ENCODE measurements around the gene TECTB. TPM values are rescaled to one million over a fixed set of nuclear protein-coding genes. Genes with fewer than 3 reads are reported as not detected.

The TECTB gene
- total and polyA plus RNA-seq, 9 of the 15 experiments (the other 6 are each of a cell fraction or from before 2014, with no cell fraction given): not detected

DNA sequence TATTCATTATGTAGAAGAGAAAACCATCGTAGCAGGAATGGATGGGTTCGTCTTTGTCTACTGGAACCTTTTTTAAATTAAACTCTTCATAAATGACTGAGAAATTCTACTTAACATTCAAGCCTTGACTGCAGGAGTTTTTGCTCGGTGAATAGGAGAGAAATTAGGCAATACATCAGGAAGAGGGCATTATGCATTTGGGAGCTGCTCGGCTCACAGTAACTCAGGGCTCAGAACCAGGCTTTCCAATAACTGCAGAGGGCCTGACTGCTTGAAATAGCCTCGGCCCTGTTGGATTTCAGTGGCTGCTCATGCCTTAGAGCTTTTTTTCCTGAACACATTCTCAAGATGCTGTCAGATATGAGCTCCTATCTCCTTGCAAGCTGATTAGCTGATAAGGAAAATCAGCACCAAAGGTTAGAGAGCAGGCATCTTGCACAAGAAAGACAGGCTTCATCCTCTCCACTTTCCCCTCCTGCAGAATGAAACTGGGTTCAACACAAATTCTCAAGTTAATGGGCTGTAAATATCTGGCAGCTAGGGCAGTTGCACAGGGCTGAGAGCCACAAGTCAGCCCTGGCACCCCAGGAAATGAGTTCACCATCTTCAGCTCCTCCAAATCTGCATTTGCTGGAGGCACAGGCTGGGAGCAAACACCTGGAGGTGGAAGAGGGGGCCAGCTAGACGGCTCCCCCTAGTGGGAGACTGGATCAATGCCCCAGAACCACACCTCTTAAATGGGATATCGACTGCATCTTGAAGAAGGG lies 24.3 kb downstream of the TECTB start:
- intact Hi-C loops (cut with micrococcal nuclease): no loop called here
- Histone ChIP-seq H3K9ac (ENCODE audit: insufficient read depth in 1 of 2, low read depth in 2 of 2, low read length in 2 of 2) (no peak overlapping the region), H3K9me3 (replicated peaks; ENCODE audit: control insufficient read depth, insufficient read depth, low read depth, low read length) (no peaks in the 10 kb centered on the region), H3K4me2 (ENCODE audit: insufficient read depth, low read length) (no peak overlapping the region), H3K27me3 (ENCODE audit: control insufficient read depth in 2 of 2, insufficient read depth in 2 of 2, low read length in 2 of 2) (peaks cover 2 to 7% of the 10 kb centered on the region in 2 experiments; a peak in 2 of 5 replicates), H4K20me1 (replicated peaks; ENCODE audit: control insufficient read depth, insufficient read depth, low read length) (no peaks in the 10 kb centered on the region; the same call in 1 of the 2 replicates), H3K36me3 (ENCODE audit: control insufficient read depth, insufficient read depth, low read length) (no peaks in the 10 kb centered on the region), H3K27ac (ENCODE audit: extremely low read depth, low read depth, low read length) (no peak overlapping the region), H3K79me2 (ENCODE audit: control insufficient read depth, insufficient read depth, low read length) (no peaks in the 10 kb centered on the region), H2AFZ (ENCODE audit: low read depth, low read length) (no peak overlapping the region), H3K9me1 (ENCODE audit: control insufficient read depth, insufficient read depth, low read length) (no peaks in the 10 kb centered on the region), H3K4me3 (no peak overlapping the region), H3K4me1 (replicated peaks in 1 of 2; ENCODE audit: control insufficient read depth in 2 of 2, insufficient read depth in 2 of 2, low read length in 2 of 2) (no peaks in the 10 kb centered on the region; a peak in 1 of 5 replicates)
- CTCF ChIA-PET (ENCODE audit: low intra/inter-chr PET ratio): no interaction called here
- no TSS peak for BruUV-seq (replicated peaks)
- WGBS (ENCODE audit: insufficient coverage, low coverage, missing lambda C conversion rate): 1% methylated on average over 7 of the region's 7 CpGs
- ATAC-seq (peak; percentile 89), DNase-seq (ENCODE audit: extremely low read depth in 1 of 4, low spot score in 3 of 4) (peak; percentile 55 to 64 (median 60)), FAIRE-seq (no peak)
- in situ Hi-C loops (cut with MboI): no loop called here
- POLR2A ChIA-PET: interaction anchor here (0.5 to 0.6 kb wide), 3 partner anchors 8 to 19 kb away, joined by 3 to 4 read pairs (median 3); no protein-coding TSS in a partner anchor
- TF ChIP-seq, protein P1, sequence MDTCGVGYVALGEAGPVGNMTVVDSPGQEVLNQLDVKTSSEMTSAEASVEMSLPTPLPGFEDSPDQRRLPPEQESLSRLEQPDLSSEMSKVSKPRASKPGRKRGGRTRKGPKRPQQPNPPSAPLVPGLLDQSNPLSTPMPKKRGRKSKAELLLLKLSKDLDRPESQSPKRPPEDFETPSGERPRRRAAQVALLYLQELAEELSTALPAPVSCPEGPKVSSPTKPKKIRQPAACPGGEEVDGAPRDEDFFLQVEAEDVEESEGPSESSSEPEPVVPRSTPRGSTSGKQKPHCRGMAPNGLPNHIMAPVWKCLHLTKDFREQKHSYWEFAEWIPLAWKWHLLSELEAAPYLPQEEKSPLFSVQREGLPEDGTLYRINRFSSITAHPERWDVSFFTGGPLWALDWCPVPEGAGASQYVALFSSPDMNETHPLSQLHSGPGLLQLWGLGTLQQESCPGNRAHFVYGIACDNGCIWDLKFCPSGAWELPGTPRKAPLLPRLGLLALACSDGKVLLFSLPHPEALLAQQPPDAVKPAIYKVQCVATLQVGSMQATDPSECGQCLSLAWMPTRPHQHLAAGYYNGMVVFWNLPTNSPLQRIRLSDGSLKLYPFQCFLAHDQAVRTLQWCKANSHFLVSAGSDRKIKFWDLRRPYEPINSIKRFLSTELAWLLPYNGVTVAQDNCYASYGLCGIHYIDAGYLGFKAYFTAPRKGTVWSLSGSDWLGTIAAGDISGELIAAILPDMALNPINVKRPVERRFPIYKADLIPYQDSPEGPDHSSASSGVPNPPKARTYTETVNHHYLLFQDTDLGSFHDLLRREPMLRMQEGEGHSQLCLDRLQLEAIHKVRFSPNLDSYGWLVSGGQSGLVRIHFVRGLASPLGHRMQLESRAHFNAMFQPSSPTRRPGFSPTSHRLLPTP (IDR thresholded peaks at IDR 0.05; ENCODE audit: borderline replicate concordance, extremely low read depth, insufficient read length): no peak
- TF ChIP-seq, protein P2, sequence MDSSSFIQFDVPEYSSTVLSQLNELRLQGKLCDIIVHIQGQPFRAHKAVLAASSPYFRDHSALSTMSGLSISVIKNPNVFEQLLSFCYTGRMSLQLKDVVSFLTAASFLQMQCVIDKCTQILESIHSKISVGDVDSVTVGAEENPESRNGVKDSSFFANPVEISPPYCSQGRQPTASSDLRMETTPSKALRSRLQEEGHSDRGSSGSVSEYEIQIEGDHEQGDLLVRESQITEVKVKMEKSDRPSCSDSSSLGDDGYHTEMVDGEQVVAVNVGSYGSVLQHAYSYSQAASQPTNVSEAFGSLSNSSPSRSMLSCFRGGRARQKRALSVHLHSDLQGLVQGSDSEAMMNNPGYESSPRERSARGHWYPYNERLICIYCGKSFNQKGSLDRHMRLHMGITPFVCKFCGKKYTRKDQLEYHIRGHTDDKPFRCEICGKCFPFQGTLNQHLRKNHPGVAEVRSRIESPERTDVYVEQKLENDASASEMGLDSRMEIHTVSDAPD (CRISPR knock-in tag; IDR thresholded peaks at IDR 0.05): no peak
- TF ChIP-seq ZNF347 (CRISPR knock-in tag; IDR thresholded peaks at IDR 0.05; ENCODE audit: low read depth): no peak
- TF ChIP-seq SMC3 (conservative IDR thresholded peaks at IDR 0.05; ENCODE audit: insufficient read depth, low read depth, low read length): peak; percentile 41; the same call in 1 of the 2 replicates
- no peak for TF ChIP-seq KDM2B (CRISPR knock-in tag; IDR thresholded peaks at IDR 0.05)
- TF ChIP-seq, protein P3, sequence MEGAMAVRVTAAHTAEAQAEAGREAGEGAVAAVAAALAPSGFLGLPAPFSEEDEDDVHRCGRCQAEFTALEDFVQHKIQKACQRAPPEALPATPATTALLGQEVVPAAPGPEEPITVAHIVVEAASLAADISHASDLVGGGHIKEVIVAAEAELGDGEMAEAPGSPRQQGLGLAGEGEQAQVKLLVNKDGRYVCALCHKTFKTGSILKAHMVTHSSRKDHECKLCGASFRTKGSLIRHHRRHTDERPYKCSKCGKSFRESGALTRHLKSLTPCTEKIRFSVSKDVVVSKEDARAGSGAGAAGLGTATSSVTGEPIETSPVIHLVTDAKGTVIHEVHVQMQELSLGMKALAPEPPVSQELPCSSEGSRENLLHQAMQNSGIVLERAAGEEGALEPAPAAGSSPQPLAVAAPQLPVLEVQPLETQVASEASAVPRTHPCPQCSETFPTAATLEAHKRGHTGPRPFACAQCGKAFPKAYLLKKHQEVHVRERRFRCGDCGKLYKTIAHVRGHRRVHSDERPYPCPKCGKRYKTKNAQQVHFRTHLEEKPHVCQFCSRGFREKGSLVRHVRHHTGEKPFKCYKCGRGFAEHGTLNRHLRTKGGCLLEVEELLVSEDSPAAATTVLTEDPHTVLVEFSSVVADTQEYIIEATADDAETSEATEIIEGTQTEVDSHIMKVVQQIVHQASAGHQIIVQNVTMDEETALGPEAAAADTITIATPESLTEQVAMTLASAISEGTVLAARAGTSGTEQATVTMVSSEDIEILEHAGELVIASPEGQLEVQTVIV (CRISPR knock-in tag; IDR thresholded peaks at IDR 0.05; ENCODE audit: borderline replicate concordance): no peak
- TF ChIP-seq, protein P4, sequence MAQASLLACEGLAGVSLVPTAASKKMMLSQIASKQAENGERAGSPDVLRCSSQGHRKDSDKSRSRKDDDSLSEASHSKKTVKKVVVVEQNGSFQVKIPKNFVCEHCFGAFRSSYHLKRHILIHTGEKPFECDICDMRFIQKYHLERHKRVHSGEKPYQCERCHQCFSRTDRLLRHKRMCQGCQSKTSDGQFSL (CRISPR knock-in tag; IDR thresholded peaks at IDR 0.05): no peak
- TF ChIP-seq, protein P4 (tag; IDR thresholded peaks at IDR 0.05): no peak
- no peak for TF ChIP-seq RBM15 (IDR thresholded peaks at IDR 0.05; ENCODE audit: insufficient read depth, low read length)
- no peak for TF ChIP-seq U2AF2 (optimal IDR thresholded peaks at IDR 0.05; ENCODE audit: low read depth, low read length)
- no peak for TF ChIP-seq MXI1 (IDR thresholded peaks at IDR 0.05; ENCODE audit: low read depth, low read length)
